ENCODE data around the gene JAM3.

- TF ChIP-seq, protein P1, sequence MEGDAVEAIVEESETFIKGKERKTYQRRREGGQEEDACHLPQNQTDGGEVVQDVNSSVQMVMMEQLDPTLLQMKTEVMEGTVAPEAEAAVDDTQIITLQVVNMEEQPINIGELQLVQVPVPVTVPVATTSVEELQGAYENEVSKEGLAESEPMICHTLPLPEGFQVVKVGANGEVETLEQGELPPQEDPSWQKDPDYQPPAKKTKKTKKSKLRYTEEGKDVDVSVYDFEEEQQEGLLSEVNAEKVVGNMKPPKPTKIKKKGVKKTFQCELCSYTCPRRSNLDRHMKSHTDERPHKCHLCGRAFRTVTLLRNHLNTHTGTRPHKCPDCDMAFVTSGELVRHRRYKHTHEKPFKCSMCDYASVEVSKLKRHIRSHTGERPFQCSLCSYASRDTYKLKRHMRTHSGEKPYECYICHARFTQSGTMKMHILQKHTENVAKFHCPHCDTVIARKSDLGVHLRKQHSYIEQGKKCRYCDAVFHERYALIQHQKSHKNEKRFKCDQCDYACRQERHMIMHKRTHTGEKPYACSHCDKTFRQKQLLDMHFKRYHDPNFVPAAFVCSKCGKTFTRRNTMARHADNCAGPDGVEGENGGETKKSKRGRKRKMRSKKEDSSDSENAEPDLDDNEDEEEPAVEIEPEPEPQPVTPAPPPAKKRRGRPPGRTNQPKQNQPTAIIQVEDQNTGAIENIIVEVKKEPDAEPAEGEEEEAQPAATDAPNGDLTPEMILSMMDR (IDR thresholded peaks at IDR 0.05): no peak
- TF ChIP-seq EZH2 (IDR thresholded peaks at IDR 0.05; ENCODE audit: borderline replicate concordance, insufficient read depth, low read depth, low read length, poor library complexity, severe bottlenecking): no peak
These were observed 3.0 kb downstream of the JAM3 start for GRCh38 chr11:134071766-134072402.

Data from B cell (primary cell).